HG02938 (cell line): ENCODE data around the gene FKBP1B.
"Not testable (repeated sequence)": the region's sequence is repeated elsewhere in the genome, so short reads cannot be mapped to it uniquely, and the experiment has no call there.

Experiments
- ATAC-seq: cut with Tn5 transposase; IDR thresholded peaks from one replicate; pipeline ENCODE4 v1.9.1; 2021; ENCODE audit warnings: mild to moderate bottlenecking, moderate library complexity; ENCODE audit not compliant: unreplicated experiment

FKBP1B gene

DNA sequence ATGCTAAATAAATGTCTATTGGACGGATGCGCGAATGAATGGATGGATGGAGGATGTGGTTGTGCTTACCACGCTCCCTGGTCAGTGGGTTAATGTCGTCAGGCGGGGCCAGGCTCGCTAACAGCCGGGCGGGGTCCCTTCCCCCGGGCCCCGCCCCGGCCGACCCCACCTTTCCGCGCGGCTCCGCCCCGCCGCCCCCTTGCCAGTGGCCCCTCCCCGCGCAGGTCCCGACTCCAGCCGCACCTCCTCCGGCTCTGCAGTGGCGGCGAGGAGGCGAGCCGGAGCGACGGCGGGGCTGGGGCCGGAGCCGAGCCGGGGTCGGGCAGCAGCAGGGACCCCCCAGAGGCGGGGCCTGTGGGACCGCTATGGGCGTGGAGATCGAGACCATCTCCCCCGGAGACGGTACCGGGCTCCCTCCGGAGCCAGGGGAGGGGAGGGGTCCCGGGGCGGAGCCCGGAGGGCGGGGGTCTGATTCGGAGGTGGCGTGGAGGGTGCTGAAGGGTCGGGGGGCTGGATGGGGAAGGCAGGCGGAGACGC, at the start of gene FKBP1B:
Gene FKBP1B, plus strand, starts transcription at position 257 of the 537 bp plus-strand sequence. Its CDS starts 109 bp downstream, at position 366.
- no peak for ATAC-seq

DNA sequence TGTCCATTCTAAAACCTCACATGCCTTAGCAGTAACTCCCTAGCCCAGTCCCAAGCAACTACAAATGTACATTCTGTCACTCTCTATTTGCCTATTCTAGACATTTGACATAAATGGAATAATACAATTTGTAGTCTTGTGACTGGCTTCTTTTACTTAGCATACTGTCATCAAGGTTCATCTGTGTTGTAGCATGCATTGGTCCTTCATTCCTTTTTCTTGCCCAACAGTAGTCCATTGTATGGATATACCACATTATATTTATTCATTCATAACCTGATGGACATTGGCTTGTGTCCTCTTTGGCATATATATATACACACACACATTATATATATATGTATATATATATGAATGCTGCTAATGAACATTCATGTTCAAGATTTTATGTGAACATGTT, 41.8 kb upstream of the FKBP1B start:
- ATAC-seq, result no peak

DNA sequence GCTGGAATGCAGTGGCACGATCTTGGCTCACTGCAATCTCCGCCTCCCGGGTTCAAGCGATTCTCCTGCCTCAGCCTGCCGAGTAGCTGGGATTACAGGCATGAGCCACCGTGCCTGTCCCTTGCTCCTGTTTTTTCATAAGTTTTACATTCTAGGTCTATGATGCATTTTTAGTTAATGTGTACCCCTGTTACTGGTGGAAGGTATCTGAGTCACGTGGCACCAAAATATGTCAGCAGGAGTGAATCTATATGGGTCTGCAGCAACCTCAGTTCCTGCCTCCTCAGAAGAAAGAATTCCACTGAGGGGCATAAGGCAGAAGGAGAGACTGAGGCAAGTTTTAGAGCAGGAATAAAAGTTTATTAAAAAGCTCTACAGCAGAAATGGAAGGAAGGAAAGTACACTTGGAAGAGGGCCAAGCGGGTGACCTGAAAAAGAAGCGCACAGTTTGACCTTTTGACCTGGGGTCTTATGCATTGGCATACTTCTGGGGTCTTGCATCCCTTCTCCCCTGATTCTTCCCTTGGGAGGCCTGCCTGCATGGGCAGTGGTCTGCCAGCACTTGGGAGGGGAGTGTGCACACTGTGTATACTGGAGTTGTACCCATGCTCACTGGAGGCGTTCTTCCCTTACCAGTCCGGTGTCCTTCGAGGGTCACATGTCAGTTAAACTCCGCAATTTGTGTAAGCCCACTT, 40.7 kb upstream of the FKBP1B start:
- ATAC-seq, result no peak

DNA sequence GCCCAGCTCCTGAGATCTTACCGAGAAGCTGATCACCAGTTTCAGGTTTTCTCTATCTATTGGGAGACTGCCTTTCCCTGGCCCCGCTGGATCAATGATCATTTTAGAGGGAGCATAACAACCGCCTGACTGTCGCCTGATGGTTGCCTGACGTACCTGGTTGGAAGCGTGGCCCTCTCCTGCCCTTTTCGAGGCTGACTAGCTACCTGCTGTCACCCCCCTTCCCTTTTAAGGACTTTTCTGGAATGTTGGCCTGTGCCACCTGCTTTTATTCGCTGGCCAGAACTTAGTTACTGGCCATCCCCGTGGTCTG, 40.2 kb upstream of the FKBP1B start:
- ATAC-seq, result no peak

DNA sequence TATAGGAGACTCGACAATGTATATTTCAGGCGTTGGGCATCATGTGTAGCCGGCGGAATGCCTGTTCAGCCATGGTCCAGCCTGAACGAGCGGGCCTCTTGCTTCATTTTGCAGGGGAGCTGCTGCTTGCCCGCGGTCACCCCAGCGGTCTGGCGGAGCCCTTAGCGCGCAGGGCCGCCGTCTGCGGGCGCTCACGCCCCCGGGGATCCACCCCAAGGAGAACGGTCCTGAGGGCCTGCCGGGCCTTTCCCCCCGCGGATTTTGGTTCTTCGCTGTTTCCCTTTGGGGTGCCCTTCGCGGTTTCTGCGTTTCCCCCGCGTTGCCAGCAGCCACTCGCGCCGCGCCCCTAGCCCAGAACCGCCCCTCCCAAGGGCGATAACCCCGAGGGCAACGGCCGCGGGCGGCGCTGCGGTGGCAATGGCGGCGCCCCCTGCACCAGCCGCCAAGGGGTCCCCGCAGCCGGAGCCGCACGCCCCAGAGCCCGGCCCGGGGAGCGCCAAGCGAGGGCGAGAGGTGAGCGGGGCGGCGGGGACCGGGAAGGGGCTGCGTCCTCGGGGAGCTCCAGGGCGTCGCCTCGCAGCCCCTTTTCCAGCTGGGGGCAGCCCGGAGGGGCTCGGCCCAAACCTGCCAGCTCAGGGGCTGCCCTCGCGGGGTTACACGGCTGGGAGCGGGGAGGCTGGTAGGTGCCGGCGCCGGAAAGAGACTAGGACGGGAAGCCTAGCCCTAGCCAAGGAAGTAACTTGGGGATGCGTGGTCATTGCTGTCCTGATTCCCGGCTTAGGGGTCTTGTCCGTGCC, 39.7 kb upstream of the FKBP1B start, which contains the start of gene MFSD2B:
Gene MFSD2B, plus strand, starts transcription at position 406 of the 797 bp plus-strand sequence. Its CDS starts 12 bp downstream, at position 418.
- no peak for ATAC-seq

DNA sequence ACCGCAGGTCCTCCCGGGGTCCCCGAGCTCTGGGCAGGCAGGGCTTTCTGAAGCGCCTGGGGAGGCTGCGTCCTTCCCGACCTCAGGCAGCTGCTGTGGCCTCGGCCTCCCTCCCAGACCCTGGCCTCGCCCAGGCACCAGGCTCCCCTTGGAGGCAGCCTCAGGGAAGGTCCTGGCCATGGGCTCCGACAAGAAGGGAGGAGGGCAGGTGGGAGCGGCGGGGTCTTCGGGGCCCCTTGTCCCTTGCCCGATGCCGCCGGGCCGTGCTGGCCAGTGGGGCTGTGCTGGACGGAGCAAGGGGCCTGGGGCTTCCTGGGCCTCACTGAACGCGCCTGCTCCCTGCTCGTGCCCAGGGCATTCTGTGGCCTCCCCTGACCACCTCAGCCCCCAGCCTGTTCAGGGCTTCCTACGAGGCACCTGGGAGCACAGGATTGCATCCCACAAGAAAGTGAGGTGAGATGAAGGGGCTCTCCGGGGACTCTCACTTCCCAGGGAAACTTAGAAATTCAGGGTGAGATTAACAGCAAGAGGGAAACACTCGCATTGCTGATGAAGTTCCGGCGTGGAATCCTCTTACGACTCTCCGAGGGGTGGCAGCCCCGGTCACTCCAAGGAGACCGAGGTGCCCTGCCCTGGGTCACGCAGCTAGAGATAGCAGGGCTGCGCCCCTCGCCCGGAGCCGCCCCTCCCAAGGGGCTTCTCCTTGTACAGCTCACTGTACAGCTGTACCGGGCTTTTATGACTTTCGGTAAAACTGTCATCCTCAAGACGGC, 38.9 kb upstream of the FKBP1B start:
- ATAC-seq, result no peak

DNA sequence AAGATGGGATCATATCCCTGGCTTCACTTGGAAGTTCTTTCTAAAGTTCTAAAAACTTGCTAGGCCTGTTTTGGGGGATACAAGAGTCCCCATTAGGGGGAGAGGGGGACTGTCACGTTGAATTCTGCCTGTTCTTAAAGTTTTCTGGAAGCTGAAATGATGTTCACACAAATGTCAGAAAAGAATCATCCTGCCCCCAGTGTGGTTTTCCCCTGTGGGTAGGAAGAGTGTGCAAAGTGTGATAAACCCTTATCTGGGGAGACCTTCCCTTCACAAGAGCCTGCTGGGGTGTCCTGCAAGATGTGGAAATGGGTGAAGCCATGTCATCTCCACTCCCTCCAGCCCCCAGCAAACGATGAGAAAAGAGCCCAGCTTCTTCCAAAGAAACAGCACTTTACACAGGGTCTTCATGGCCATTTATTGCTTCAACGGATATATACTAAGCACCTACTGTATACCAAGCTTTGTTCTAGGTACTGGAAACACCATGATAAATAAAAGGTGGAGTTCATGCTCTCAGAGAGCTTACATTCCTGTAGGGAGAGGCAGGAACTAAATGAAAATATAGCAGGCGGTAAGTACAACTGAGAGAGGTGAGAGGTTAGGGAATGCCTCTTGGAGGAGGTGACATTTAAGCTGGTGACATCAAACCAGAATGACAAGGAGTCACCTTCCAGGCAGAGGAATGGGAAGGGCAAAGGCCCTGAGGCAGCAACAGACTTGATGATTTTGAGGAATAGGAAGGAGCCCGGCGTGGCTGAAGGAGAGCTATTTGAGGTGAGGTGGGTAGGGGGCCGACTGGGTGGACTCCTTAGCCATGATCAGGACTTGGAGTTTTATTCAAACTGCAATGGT, 38.1 kb upstream of the FKBP1B start:
- no peak for ATAC-seq

DNA sequence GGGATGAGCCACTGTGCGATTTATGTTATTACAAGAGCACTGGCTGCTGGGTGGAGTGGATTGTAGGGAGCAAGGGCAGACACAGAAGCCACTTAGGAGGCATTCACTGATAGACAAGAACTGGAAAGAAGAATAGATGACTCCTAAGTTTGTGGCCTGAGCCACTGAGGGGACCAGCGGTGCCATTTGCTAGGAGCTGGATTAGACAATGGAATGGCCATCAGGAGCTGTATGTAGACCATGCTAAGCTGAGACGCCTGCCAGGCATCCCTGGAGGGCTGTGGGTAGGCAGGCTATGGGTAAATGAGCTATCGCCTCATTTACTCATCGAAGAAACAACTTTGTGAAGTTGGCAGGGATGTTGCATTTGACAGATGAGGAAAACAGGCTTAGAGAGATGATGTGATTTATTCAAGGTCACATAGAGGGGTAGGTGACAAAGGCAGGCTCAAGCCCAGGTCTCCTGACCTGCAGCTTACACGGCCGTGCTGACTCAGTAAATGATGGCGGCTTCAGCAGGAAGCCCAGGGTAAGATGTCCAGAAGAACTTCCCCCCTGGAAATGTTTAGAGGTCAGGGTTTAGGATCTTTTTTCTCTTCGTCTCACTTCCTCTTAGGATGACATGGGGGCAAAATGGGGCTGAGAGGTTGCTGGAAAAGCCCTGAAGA, 36.9 kb upstream of the FKBP1B start:
- no peak for ATAC-seq

DNA sequence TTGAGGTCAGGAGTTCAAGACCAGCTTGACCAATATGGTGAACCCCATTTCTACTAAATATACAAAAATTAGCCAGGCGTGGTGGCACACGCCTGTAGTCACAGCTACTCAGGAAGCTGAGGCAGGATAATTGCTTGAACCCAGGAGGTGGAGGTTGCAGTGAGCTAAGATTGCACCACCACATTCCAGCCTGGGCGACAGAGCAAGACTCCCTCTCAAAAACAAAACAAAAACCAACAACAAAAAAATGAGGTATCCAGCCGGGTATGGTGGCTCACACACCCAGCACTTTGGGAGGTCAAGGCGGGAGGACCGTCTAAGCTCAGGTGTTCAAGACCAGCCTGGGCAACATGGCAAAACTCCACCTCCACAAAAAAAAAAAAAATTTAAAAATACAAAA, 34.6 kb upstream of the FKBP1B start:
- ATAC-seq, result not testable (repeated sequence)

DNA sequence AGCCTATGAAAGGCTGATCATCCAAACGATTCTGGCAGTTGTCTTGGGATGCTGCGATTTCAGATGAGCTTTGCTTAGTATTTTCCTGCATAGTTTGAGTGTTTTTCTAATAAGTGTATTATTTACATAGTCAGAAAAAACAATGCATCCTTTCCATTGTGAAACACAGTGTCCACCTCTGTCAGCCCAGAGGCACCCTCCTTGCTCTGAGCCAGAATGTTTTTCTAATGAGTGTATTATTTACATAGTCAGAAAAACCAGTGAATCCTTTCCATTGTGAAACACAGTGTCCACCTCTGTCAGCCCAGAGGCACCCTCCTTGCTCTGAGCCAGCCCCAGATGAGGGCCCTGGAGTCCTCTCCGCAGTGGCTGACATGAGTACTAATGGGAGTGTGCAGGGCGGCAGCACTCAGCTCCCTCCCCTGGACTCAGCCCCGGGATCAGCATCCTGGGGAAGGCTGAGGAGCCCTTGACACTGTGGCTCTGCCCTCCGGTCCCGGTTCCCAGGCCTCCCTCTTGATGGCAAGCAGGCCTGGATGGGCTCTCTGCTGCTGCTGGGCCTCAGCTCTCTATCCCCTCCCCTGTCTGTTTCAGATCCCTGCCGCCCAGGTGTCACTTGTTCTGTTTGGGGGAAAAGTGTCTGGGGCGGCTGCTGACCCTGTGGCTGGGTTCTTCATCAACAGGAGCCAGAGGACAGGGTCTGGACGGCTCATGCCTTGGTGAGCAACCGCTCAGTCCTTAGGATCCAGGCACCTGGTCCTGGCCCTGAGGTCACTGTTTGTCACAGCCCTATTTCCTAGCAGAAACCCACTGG, 33.8 kb upstream of the FKBP1B start:
- no peak for ATAC-seq

DNA sequence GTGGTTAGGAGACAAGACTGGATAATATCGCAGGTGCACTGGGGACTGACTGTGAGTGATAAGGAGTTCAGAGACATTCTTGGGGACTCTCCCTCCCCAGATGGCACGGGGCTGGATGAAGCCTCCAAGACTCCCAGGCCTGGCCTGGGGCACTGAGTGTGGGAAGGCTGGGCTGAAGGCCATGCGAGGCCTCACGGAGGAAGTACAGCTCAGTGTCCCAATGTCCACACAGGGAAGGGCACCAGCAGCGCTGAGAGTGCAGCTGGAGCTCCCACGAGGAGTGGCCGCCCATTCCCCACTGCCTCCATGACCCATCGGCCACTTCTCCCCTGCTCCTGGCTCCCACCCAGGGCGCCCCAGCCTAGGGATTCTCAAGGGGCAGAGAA, 33.2 kb upstream of the FKBP1B start:
- no peak for ATAC-seq

DNA sequence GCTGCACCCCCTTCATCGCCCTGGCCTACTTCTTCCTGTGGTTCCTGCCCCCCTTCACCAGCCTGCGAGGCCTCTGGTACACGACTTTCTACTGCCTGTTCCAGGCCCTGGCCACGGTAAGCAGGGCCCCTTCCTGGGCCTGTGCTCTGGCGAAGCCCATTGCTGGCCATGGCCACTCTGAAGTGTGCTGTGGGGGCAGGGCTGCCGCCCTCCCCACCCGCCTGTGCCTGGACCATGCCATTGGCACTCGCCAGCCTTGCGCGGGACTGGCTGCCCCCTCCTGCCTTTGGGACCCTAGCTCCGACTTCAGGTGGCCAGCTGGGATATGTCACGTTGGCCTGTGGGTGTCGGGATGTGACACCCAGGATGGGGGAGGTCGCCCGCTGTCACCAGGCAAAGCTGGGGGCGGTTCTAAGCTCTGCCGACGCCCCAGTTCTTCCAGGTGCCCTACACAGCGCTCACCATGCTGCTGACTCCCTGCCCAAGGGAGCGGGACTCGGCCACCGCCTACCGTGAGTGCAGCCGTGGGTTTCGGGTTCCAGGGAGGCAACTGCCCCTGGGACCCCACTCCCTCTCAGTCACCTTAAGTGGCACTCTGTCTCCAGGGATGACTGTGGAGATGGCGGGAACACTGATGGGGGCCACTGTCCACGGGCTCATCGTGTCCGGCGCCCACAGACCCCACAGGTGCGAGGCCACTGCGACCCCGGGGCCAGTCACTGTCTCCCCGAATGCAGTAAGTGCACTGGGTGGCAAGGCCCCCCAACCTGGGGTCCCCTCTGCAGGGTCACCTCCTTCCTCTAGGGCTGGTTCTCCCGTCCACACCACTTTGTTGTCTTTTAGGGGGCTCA, 32.5 kb upstream of the FKBP1B start:
- ATAC-seq, result no peak

DNA sequence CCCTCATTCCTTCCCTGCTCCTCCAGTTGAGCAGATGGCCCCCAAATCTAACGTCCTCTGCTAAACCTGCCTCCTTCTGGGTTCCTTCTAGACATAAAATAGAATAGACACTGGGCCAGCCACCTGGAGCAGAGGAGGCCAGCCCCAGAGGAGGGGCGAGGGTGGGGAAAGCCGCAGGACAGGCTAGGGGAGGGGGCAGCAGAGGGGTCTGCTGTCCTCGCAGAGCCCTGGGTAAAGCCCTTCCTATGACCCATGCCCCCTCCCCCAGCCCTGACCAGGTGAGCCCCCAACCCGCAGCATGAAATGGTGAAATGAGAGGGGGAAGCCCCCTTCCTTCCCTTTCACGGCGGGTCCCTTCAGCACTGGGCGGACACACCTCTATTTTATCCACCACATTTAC, 31.8 kb upstream of the FKBP1B start:
- no peak for ATAC-seq

DNA sequence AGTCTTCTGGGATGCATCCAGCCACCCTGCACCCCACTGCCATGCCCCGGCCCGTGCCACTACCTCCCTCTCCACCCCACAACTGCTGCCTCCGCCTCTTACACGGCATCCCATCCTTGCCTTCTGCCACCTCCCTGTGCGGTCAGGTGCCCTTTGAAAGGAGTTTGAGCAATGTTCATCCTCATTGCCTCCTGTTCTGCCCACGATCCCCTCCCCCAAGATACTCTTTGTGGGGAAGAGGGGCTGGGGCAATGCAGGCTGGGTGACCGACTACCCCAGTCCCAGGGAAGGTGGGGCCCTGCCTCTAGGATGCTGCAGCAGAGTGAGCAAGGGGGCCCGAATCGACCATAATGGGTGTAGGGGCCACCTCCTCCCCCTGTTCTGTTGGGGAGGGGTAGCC, 31.3 kb upstream of the FKBP1B start:
- ATAC-seq, result no peak

DNA sequence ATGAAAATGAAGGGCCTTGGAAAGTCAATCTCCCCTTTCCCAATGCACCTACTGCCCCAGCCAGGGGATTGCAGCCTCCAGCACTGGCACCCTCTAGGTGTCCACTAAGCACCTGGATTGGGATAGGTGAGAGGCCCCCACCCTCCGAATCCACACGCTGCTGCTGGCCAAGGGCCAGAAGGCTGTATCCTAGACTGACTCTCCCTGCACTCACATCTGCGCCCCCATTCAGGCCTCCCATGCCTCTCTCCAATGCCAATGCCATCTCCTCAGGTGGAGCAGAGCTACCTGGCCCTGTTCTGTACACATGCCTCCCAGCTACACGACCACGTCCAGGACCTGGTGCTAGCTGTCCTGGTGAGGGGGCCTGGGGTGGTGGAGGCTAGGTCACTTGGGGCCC, 29.8 kb upstream of the FKBP1B start:
- no peak for ATAC-seq

DNA sequence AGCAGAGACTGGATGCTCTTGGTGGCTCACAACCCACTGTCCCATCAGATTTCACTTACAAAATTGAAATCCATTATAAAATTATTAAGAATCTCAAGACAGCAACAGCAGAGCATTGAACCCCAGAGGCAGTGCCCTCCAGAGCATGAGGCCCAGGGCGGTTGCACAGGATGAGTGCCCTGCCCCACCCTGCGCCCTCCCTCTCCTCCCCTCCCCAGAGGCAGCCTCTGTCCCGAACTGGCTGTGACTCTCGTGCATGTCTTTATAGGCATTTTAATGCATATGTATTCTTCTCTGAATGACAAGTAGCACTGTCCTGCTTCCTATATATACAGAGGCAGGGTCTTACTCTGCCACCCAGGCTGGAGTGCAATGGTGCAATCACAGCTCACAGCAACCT, 29.3 kb upstream of the FKBP1B start:
- no peak for ATAC-seq

DNA sequence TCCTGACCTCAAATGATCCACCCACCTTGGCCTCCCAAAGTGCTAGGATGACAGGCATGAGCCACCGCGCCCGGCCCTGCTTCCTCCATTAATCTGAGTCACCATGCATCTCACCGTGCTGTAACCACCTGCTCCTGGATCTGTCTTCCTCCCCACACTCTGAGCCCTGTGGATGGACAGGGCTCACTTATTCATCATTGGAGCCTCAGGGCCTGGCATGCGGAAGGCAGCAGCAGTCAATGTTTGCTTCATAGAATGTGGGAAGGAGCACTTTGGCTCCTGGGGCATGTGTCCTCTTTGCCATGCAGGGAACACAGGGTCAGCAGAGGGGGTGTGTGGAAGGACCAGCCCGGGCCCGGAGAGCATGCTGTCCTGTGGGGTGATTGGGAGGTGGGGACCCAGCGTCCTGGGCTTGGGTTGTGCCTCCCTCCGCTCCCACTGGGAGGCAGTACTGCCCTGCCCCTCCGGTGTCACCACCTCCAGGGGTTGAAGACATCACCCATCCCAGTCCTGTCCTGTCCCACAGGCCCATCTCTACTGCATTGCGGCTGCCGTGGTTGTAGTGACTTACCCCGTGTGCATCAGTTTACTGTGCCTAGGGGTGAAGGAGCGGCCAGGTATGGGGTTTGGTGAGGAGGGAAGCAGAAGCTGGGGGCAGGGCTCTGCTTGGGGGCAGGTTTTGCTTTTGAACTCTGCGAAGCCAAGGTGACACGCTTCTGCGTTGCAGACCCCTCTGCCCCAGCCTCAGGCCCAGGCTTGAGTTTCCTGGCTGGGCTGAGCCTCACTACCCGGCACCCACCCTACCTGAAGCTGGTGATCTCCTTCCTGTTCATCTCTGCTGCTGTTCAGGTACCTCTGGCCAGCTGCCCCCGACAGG, 28.2 kb upstream of the FKBP1B start:
- ATAC-seq, result no peak
